ENCODE data around the gene ACY1. TPM values are rescaled to one million over a fixed set of nuclear protein-coding genes. Genes with fewer than 3 reads are reported as not detected.
A peak's percentile ranks its signal among the peaks of the same experiment; 100 is the strongest.

The ACY1 gene
- total and polyA plus RNA-seq, 10 of the 15 experiments (the other 5 are each of a cell fraction or from before 2014, with no cell fraction given), result 18.5 to 42.2 (median 27.8) TPM

- no peak for TF ChIP-seq E4F1 (IDR thresholded peaks at IDR 0.05; ENCODE audit: borderline replicate concordance, partially characterized antibody)
- no peak for TF ChIP-seq SREBF2 (IDR thresholded peaks at IDR 0.05; ENCODE audit: low read length)
- TF ChIP-seq NFYA (IDR thresholded peaks at IDR 0.05; ENCODE audit: borderline replicate concordance, low read depth, low read length), result no peak
- 0 out of 2 replicates have a peak, but pooled peaks have one; percentile 10 for TF ChIP-seq LARP7 (IDR thresholded peaks at IDR 0.05)
- no peak for TF ChIP-seq ZBTB33 (IDR thresholded peaks at IDR 0.05)
- TF ChIP-seq CEBPZ (IDR thresholded peaks at IDR 0.05; ENCODE audit: low read depth, low read length), result no peak
- no peak for TF ChIP-seq ZNF622 (IDR thresholded peaks at IDR 0.05)
- TF ChIP-seq SMAD5 (IDR thresholded peaks at IDR 0.05; ENCODE audit: low read depth), result no peak
- no peak for TF ChIP-seq ZNF217 (IDR thresholded peaks at IDR 0.05)
- no peak for TF ChIP-seq SMC3 (IDR thresholded peaks at IDR 0.05; ENCODE audit: borderline replicate concordance, low read length)
- TF ChIP-seq CHD1 (IDR thresholded peaks at IDR 0.05; ENCODE audit: low read depth, low read length), result no peak
- no peak for TF ChIP-seq TBL1XR1 (IDR thresholded peaks at IDR 0.05; ENCODE audit: low read depth, low read length)
- no peak for TF ChIP-seq SREBF1 (IDR thresholded peaks at IDR 0.05; ENCODE audit: low read length)
- no peak for TF ChIP-seq BCL11A (IDR thresholded peaks at IDR 0.05; ENCODE audit: low read depth, low read length)
- no peak for TF ChIP-seq DPF2 (IDR thresholded peaks at IDR 0.05)
- no peak for TF ChIP-seq PAX8 (IDR thresholded peaks at IDR 0.05)
- TF ChIP-seq KLF5 (IDR thresholded peaks at IDR 0.05; ENCODE audit: partially characterized antibody), result no peak
- TF ChIP-seq ZBTB4 (CRISPR knock-in tag; IDR thresholded peaks at IDR 0.05), result no peak
- TF ChIP-seq ATF7 (IDR thresholded peaks at IDR 0.05; ENCODE audit: low read depth), result peak; percentile 36
- TF ChIP-seq SMARCA5 (IDR thresholded peaks at IDR 0.05), result peak; percentile 83; the same call in 1 of the 2 replicates
- TF ChIP-seq CHD2 (IDR thresholded peaks at IDR 0.05; ENCODE audit: borderline replicate concordance, low read depth, low read length), result 0 out of 2 replicates have a peak, but pooled peaks have one; percentile 26
- 0 out of 2 replicates have a peak, but pooled peaks have one; percentile 21 for TF ChIP-seq CREM (IDR thresholded peaks at IDR 0.05; ENCODE audit: low read depth)
- TF ChIP-seq STAT3 (IDR thresholded peaks at IDR 0.05; ENCODE audit: low read depth, low read length), result no peak
These were observed 940 bp upstream of the ACY1 start (continued) for GRCh38 chr3:51982352-51982837.

All from GM12878 (cell line).